ENCODE results near the gene PMEPA1. TPM values are rescaled to one million over a fixed set of nuclear protein-coding genes. Genes with fewer than 3 reads are reported as not detected.

The PMEPA1 gene
- total and polyA plus RNA-seq, 4 donors = 0.61 to 1.5 (median 1.1) TPM

DNA sequence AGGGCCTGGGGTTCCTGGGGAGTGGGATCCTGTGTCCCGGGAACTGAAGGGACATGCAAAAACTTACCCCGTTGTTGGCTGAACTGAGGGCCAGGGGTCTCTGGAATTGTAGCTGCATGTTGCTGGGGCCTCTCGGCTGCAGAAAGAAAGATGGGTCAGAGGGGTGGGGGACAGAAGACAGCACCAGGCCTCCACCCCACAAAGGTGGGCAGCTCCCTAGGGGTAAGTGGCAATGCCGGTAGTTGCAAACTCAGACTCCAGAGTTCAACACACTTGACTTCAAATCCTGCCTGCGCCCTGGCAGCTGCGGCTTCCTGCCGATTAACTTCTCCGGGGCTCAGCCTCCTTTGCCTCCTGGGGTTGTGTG is 94.4 kb downstream of the PMEPA1 start:
- Histone ChIP-seq H3K9me3 (ENCODE audit: control insufficient read depth in 4 of 4, low read length in 3 of 4) (no peaks in the 10 kb centered on the region), H3K27ac (ENCODE audit: low read depth in 1 of 2, low read length in 2 of 2) (no peak overlapping the region), H3K4me1 (ENCODE audit: control insufficient read depth in 4 of 4, insufficient read depth in 4 of 4, low read length in 3 of 4) (no peaks in the 10 kb centered on the region), H3K4me3 (ENCODE audit: low read depth in 1 of 3, low read length in 3 of 3) (no peak overlapping the region), H3K36me3 (ENCODE audit: control insufficient read depth in 4 of 4, insufficient read depth in 3 of 4, low read depth in 1 of 4, low read length in 3 of 4) (no peaks in the 10 kb centered on the region), H3K9ac (ENCODE audit: low read depth in 1 of 2, low read length in 2 of 2) (no peak overlapping the region), H3K27me3 (ENCODE audit: control insufficient read depth in 4 of 4, insufficient read depth in 4 of 4, low read length in 3 of 4) (no peaks in the 10 kb centered on the region)
- no peak for TF ChIP-seq RAD21 (IDR thresholded peaks at IDR 0.05)
- TF ChIP-seq, protein P1, sequence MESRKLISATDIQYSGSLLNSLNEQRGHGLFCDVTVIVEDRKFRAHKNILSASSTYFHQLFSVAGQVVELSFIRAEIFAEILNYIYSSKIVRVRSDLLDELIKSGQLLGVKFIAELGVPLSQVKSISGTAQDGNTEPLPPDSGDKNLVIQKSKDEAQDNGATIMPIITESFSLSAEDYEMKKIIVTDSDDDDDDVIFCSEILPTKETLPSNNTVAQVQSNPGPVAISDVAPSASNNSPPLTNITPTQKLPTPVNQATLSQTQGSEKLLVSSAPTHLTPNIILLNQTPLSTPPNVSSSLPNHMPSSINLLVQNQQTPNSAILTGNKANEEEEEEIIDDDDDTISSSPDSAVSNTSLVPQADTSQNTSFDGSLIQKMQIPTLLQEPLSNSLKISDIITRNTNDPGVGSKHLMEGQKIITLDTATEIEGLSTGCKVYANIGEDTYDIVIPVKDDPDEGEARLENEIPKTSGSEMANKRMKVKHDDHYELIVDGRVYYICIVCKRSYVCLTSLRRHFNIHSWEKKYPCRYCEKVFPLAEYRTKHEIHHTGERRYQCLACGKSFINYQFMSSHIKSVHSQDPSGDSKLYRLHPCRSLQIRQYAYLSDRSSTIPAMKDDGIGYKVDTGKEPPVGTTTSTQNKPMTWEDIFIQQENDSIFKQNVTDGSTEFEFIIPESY (IDR thresholded peaks at IDR 0.05) = no peak
- no peak for TF ChIP-seq HNF4A (conservative IDR thresholded peaks at IDR 0.05)
- TF ChIP-seq RXRA (IDR thresholded peaks at IDR 0.05) = no peak
- no peak for TF ChIP-seq JUND (IDR thresholded peaks at IDR 0.05)
- TF ChIP-seq SP1 (IDR thresholded peaks at IDR 0.05) = no peak
- no peak for TF ChIP-seq NR2F2 (IDR thresholded peaks at IDR 0.05)
- no peak for TF ChIP-seq EGR1 (IDR thresholded peaks at IDR 0.05; ENCODE audit: low read depth in 2 of 2)
- TF ChIP-seq FOXA2 (IDR thresholded peaks at IDR 0.05) = no peak
- TF ChIP-seq YY1 (IDR thresholded peaks at IDR 0.05) = no peak
- no peak for TF ChIP-seq TAF1 (conservative IDR thresholded peaks at IDR 0.05)
- TF ChIP-seq GABPA (IDR thresholded peaks at IDR 0.05 in 1 of 2, conservative IDR thresholded peaks at IDR 0.05 in 1 of 2) = no peak
- TF ChIP-seq, protein P2, sequence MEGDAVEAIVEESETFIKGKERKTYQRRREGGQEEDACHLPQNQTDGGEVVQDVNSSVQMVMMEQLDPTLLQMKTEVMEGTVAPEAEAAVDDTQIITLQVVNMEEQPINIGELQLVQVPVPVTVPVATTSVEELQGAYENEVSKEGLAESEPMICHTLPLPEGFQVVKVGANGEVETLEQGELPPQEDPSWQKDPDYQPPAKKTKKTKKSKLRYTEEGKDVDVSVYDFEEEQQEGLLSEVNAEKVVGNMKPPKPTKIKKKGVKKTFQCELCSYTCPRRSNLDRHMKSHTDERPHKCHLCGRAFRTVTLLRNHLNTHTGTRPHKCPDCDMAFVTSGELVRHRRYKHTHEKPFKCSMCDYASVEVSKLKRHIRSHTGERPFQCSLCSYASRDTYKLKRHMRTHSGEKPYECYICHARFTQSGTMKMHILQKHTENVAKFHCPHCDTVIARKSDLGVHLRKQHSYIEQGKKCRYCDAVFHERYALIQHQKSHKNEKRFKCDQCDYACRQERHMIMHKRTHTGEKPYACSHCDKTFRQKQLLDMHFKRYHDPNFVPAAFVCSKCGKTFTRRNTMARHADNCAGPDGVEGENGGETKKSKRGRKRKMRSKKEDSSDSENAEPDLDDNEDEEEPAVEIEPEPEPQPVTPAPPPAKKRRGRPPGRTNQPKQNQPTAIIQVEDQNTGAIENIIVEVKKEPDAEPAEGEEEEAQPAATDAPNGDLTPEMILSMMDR (IDR thresholded peaks at IDR 0.05; ENCODE audit: low read depth, low read length, missing input control) = no peak
- no peak for TF ChIP-seq HNF4G (IDR thresholded peaks at IDR 0.05)
- TF ChIP-seq FOXA1 (IDR thresholded peaks at IDR 0.05) = no peak
- no peak for DNase-seq (ENCODE audit: low spot score)
- 70% methylated on average over 8 of the region's 8 CpGs for WGBS

DNA sequence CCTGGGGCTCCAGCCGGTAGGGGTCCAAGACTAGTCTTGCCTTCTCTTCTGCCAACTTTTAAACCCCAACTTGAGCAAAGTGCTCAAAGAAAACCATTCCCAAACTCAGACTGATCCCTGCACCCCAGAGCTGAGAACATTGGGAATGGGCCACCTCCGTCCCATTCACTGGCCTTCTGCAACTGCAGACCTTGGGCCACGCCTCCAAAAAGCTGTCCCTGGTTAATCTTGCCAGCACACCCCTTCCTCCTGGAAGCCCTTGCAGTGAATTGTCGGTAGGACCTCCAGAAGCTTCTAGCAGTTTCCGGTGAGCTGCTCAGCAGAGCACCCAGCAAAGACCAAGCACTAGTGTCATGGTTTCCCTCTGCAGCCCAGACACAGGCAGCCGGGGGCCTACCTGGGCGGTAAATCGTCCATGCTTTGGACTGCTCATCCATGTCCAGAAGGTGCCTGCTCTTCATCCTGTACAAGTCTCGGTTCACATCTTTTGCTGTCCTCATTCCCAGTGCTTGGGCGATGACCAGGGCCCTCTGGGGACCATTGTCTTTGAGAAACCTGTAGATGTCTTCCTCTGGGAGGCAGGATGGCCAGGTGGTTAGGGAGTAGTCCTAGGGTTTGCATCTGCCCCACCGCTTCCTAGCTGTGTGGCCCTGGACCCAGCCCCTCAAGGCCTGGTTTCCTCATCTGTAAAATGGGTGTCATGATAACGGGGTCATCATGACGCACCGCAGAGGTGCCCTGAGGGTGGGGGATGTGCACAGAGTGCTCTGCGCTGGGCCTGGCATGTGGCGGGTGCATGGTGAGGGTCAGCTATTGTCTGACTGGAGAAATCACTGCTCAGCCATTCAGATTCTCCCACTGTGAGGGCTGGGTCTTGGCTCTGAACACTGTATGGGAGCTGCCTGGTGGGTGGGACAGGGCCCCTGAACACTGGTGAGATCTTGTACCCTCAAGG is 95.0 kb downstream of the PMEPA1 start:
- 87% methylated on average over 16 of the region's 16 CpGs for WGBS
- Histone ChIP-seq H3K4me1 (ENCODE audit: control insufficient read depth in 4 of 4, insufficient read depth in 4 of 4, low read length in 3 of 4) (no peaks in the 10 kb centered on the region), H3K27ac (ENCODE audit: low read depth in 1 of 2, low read length in 2 of 2) (no peak overlapping the region), H3K9me3 (ENCODE audit: control insufficient read depth in 4 of 4, low read length in 3 of 4) (no peaks in the 10 kb centered on the region), H3K36me3 (ENCODE audit: control insufficient read depth in 4 of 4, insufficient read depth in 3 of 4, low read depth in 1 of 4, low read length in 3 of 4) (no peaks in the 10 kb centered on the region), H3K9ac (ENCODE audit: low read depth in 1 of 2, low read length in 2 of 2) (no peak overlapping the region), H3K27me3 (ENCODE audit: control insufficient read depth in 4 of 4, insufficient read depth in 4 of 4, low read length in 3 of 4) (no peaks in the 10 kb centered on the region), H3K4me3 (ENCODE audit: low read depth in 1 of 3, low read length in 3 of 3) (no peak overlapping the region)
- no peak for DNase-seq (ENCODE audit: low spot score)
- no peak for TF ChIP-seq FOXA1 (IDR thresholded peaks at IDR 0.05)
- TF ChIP-seq, protein P3, sequence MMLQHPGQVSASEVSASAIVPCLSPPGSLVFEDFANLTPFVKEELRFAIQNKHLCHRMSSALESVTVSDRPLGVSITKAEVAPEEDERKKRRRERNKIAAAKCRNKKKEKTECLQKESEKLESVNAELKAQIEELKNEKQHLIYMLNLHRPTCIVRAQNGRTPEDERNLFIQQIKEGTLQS (IDR thresholded peaks at IDR 0.05) = no peak
- TF ChIP-seq NR2F2 (IDR thresholded peaks at IDR 0.05) = no peak
- TF ChIP-seq, protein P4, sequence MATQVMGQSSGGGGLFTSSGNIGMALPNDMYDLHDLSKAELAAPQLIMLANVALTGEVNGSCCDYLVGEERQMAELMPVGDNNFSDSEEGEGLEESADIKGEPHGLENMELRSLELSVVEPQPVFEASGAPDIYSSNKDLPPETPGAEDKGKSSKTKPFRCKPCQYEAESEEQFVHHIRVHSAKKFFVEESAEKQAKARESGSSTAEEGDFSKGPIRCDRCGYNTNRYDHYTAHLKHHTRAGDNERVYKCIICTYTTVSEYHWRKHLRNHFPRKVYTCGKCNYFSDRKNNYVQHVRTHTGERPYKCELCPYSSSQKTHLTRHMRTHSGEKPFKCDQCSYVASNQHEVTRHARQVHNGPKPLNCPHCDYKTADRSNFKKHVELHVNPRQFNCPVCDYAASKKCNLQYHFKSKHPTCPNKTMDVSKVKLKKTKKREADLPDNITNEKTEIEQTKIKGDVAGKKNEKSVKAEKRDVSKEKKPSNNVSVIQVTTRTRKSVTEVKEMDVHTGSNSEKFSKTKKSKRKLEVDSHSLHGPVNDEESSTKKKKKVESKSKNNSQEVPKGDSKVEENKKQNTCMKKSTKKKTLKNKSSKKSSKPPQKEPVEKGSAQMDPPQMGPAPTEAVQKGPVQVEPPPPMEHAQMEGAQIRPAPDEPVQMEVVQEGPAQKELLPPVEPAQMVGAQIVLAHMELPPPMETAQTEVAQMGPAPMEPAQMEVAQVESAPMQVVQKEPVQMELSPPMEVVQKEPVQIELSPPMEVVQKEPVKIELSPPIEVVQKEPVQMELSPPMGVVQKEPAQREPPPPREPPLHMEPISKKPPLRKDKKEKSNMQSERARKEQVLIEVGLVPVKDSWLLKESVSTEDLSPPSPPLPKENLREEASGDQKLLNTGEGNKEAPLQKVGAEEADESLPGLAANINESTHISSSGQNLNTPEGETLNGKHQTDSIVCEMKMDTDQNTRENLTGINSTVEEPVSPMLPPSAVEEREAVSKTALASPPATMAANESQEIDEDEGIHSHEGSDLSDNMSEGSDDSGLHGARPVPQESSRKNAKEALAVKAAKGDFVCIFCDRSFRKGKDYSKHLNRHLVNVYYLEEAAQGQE (IDR thresholded peaks at IDR 0.05) = no peak
- no peak for TF ChIP-seq RXRA (IDR thresholded peaks at IDR 0.05)
- TF ChIP-seq EGR1 (IDR thresholded peaks at IDR 0.05; ENCODE audit: low read depth in 2 of 2) = no peak
- TF ChIP-seq FOXA2 (IDR thresholded peaks at IDR 0.05) = no peak
- no peak for TF ChIP-seq HNF4G (IDR thresholded peaks at IDR 0.05)
- TF ChIP-seq RAD21 (IDR thresholded peaks at IDR 0.05) = no peak
- TF ChIP-seq SP1 (IDR thresholded peaks at IDR 0.05) = no peak
- TF ChIP-seq TAF1 (conservative IDR thresholded peaks at IDR 0.05) = no peak
- TF ChIP-seq GABPA (IDR thresholded peaks at IDR 0.05 in 1 of 2, conservative IDR thresholded peaks at IDR 0.05 in 1 of 2) = no peak
- TF ChIP-seq HNF4A (conservative IDR thresholded peaks at IDR 0.05) = no peak
- TF ChIP-seq, protein P2 (IDR thresholded peaks at IDR 0.05; ENCODE audit: low read depth, low read length, missing input control) = no peak
